Measurements from ENCODE around the gene UNC93B1. TPM values are rescaled to one million over a fixed set of nuclear protein-coding genes. Genes with fewer than 3 reads are reported as not detected.

The UNC93B1 gene
- total and polyA plus RNA-seq, 2 of the 13 experiments (the other 11 are each of a cell fraction or from before 2014, with no cell fraction given): 8.8 to 18.9 TPM

DNA sequence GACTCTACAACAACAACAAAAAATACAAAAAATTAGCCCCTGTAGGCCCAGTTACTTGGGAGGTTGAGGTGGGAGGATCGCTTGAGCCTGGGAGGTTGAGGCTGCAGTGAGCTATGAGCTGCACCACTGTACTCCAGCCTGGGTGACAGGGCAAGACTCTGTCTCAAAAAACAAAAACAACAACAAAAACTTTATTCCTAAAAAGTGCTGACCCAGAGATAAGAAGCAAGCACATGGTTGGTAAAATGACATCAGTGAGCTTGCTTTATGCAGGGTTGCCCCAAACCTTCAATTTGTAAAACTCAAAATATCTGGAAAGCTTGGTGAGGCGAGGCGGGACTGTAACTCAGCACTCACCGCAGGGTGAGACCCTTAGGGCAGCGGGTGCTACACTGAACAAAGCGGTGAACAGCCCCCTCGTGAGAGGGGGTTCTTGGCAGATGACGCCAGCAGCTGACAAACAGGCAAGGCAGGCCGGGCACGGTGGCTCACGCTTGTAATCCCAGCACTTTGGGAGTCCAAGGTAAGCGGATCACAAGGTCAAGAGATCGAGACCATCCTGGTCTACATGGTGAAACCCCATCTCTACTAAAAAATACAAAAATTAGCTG lies 31.5 kb upstream of the UNC93B1 start:
- no peak overlapping the region for H2AFZ ChIP-seq (ENCODE audit: low read length)
- no peaks in the 10 kb centered on the region for H4K20me1 ChIP-seq (ENCODE audit: insufficient read depth, low read length)
- 95% methylated on average over 12 of the region's 13 CpGs for WGBS (ENCODE audit: low lambda C conversion rate)
- POLR2A ChIA-PET: interaction anchor here (0.7 kb wide), 1 partner anchor 181 kb away, joined by 3 read pairs; no protein-coding TSS in a partner anchor
- CTCF ChIA-PET (ENCODE audit: low intra/inter-chr PET ratio, low total read pairs): no interaction called here
- no peaks in the 10 kb centered on the region for H3K9me3 ChIP-seq (ENCODE audit: low read length)
- H3K36me3 ChIP-seq (replicated peaks in 1 of 2; ENCODE audit: control insufficient read depth in 1 of 2, insufficient read depth in 2 of 2, low read length in 2 of 2): peaks cover 8 to 13% of the 10 kb centered on the region in 2 experiments; a peak in 3 of 5 replicates
- H3K4me1 ChIP-seq (ENCODE audit: insufficient read depth, low read length): peaks cover 36% of the 10 kb centered on the region
- H3K27ac ChIP-seq (ENCODE audit: extremely low read length, insufficient read depth, low read length): no peak overlapping the region
- DNase-seq (ENCODE audit: low spot score): no peak
- no peaks in the 10 kb centered on the region; a peak in 1 of 5 replicates for H3K27me3 ChIP-seq (ENCODE audit: control insufficient read depth in 1 of 2, insufficient read depth in 2 of 2, low read length in 2 of 2)
- no peak for ATAC-seq
- intact Hi-C loops (cut with micrococcal nuclease; ENCODE audit: unreplicated experiment): no loop called here
- peaks cover 29% of the 10 kb centered on the region for H3K79me2 ChIP-seq (ENCODE audit: insufficient read depth, low read length)
- BruUV-seq (replicated peaks): TSS peak; percentile 5
- TF ChIP-seq KAT8 (CRISPR knock-in tag; IDR thresholded peaks at IDR 0.05) (no peak), MAFK (conservative IDR thresholded peaks at IDR 0.05 in 1 of 2, IDR thresholded peaks at IDR 0.05 in 1 of 2; ENCODE audit: low read length in 2 of 2) (peak; percentile 39 to 47; a peak in 3 of 4 replicates), MAFF (IDR thresholded peaks at IDR 0.05; ENCODE audit: low read depth, low read length) (0 out of 2 replicates have a peak, but pooled peaks have one; percentile 30), CENPT (CRISPR knock-in tag; IDR thresholded peaks at IDR 0.05; ENCODE audit: low read depth) (no peak), ZKSCAN8 (CRISPR knock-in tag; IDR thresholded peaks at IDR 0.05; ENCODE audit: borderline replicate concordance) (no peak), CBX1 (IDR thresholded peaks at IDR 0.05; ENCODE audit: low read depth) (no peak), ZNF446 (CRISPR knock-in tag; IDR thresholded peaks at IDR 0.05) (no peak), TBL1XR1 (IDR thresholded peaks at IDR 0.05; ENCODE audit: borderline replicate concordance, low read length, partially characterized antibody) (no peak), NR2F1 (CRISPR knock-in tag; IDR thresholded peaks at IDR 0.05) (no peak), ARNTL (CRISPR knock-in tag; IDR thresholded peaks at IDR 0.05) (no peak), TFE3 (CRISPR knock-in tag; IDR thresholded peaks at IDR 0.05) (no peak), SMARCE1 (IDR thresholded peaks at IDR 0.05; ENCODE audit: borderline replicate concordance) (no peak), STAG1 (CRISPR knock-in tag; IDR thresholded peaks at IDR 0.05) (no peak)
- TF ChIP-seq, protein P1, sequence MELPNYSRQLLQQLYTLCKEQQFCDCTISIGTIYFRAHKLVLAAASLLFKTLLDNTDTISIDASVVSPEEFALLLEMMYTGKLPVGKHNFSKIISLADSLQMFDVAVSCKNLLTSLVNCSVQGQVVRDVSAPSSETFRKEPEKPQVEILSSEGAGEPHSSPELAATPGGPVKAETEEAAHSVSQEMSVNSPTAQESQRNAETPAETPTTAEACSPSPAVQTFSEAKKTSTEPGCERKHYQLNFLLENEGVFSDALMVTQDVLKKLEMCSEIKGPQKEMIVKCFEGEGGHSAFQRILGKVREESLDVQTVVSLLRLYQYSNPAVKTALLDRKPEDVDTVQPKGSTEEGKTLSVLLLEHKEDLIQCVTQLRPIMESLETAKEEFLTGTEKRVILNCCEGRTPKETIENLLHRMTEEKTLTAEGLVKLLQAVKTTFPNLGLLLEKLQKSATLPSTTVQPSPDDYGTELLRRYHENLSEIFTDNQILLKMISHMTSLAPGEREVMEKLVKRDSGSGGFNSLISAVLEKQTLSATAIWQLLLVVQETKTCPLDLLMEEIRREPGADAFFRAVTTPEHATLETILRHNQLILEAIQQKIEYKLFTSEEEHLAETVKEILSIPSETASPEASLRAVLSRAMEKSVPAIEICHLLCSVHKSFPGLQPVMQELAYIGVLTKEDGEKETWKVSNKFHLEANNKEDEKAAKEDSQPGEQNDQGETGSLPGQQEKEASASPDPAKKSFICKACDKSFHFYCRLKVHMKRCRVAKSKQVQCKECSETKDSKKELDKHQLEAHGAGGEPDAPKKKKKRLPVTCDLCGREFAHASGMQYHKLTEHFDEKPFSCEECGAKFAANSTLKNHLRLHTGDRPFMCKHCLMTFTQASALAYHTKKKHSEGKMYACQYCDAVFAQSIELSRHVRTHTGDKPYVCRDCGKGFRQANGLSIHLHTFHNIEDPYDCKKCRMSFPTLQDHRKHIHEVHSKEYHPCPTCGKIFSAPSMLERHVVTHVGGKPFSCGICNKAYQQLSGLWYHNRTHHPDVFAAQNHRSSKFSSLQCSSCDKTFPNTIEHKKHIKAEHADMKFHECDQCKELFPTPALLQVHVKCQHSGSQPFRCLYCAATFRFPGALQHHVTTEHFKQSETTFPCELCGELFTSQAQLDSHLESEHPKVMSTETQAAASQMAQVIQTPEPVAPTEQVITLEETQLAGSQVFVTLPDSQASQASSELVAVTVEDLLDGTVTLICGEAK (IDR thresholded peaks at IDR 0.05): no peak
- TF ChIP-seq, protein P1 (CRISPR knock-in tag; IDR thresholded peaks at IDR 0.05): peak; percentile 46; the same call in 1 of the 2 replicates
- H3K9ac ChIP-seq (ENCODE audit: insufficient read depth, low read depth, low read length): no peak overlapping the region
- FAIRE-seq: no peak
- in situ Hi-C loops (cut with HindIII; ENCODE audit: extremely low pct_ligation_motif_present, low pct_unique_long_range_greater_than_20kb): no loop called here
- no peak overlapping the region for H3K4me2 ChIP-seq (ENCODE audit: low read depth, low read length)
- no peak overlapping the region for H3K4me3 ChIP-seq (replicated peaks in 1 of 3; ENCODE audit: insufficient read depth in 1 of 3, low read depth in 2 of 3, low read length in 3 of 3)
